ENCODE measurements around the gene PROZ.

The PROZ gene

DNA sequence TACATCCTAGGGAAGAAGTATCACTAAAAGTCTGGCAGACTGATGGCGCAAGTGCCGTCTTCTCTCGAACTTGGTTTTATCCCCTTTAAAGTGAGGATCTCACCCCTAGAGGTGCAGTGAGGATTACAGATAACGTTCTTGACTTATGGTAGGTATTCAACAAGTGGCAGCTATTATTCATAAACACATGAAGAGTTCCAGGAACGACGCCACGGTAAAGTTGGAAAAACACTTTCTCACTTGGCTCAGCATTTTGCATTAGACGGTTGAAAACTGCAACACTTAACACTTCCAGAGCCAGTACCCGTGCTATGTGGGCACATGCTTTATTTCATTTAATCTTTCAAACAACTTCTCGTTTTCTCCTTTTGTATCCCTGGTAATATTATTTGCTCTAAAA lies 8.7 kb downstream of the PROZ start:
- Histone ChIP-seq H3K4me3 (ENCODE audit: low read depth, low read length) (no peak overlapping the region), H3K4me1 (ENCODE audit: control insufficient read depth, insufficient read depth, low read length) (peaks cover 4% of the 10 kb centered on the region), H3K27me3 (ENCODE audit: control insufficient read depth, insufficient read depth, low read length) (no peaks in the 10 kb centered on the region), H3K9ac (ENCODE audit: low read depth, low read length) (no peak overlapping the region), H3K36me3 (ENCODE audit: control insufficient read depth, insufficient read depth, low read length) (peaks cover 17% of the 10 kb centered on the region), H3K9me3 (ENCODE audit: control insufficient read depth, insufficient read depth, low read length) (no peaks in the 10 kb centered on the region)

- H3K36me3 ChIP-seq (ENCODE audit: control insufficient read depth, insufficient read depth, low read length), result peaks cover 17% of the 10 kb centered on the region
These were observed 9.1 kb downstream of the PROZ start for GRCh38 chr13:113167575-113167974.

DNA sequence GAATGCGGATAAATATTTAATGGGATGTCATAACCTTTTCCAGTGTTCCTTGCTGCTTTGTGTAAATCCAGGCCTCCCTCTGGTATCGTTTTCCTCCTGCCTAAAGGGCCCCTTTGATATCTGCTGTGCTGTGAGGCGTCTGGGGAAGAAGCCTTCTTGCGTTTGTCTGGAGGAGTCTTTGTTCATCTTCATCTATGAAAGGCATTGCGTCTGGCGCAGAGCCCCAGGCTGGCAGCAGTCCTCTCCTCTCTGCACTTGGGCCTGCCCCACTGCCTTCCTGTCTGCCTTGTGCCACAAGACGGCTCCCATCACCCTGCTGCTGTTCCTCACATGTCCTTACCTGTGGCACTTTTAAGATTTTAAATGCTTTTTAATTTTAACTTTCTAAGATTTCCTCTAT lies 9.8 kb downstream of the PROZ start:
- Histone ChIP-seq H3K36me3 (ENCODE audit: control insufficient read depth, insufficient read depth, low read length) (peaks cover 17% of the 10 kb centered on the region), H3K4me1 (ENCODE audit: control insufficient read depth, insufficient read depth, low read length) (peaks cover 4% of the 10 kb centered on the region), H3K9me3 (ENCODE audit: control insufficient read depth, insufficient read depth, low read length) (no peaks in the 10 kb centered on the region), H3K27me3 (ENCODE audit: control insufficient read depth, insufficient read depth, low read length) (no peaks in the 10 kb centered on the region), H3K4me3 (ENCODE audit: low read depth, low read length) (no peak overlapping the region), H3K9ac (ENCODE audit: low read depth, low read length) (no peak overlapping the region)

More at GRCh38 chr13:113167575-113167974, 9.1 kb downstream of the PROZ start:
- no peak overlapping the region for H3K4me3 ChIP-seq (ENCODE audit: low read depth, low read length)
- no peaks in the 10 kb centered on the region for H3K9me3 ChIP-seq (ENCODE audit: control insufficient read depth, insufficient read depth, low read length)
- H3K27me3 ChIP-seq (ENCODE audit: control insufficient read depth, insufficient read depth, low read length), result no peaks in the 10 kb centered on the region
- H3K9ac ChIP-seq (ENCODE audit: low read depth, low read length), result no peak overlapping the region
- H3K4me1 ChIP-seq (ENCODE audit: control insufficient read depth, insufficient read depth, low read length), result peaks cover 4% of the 10 kb centered on the region

DNA sequence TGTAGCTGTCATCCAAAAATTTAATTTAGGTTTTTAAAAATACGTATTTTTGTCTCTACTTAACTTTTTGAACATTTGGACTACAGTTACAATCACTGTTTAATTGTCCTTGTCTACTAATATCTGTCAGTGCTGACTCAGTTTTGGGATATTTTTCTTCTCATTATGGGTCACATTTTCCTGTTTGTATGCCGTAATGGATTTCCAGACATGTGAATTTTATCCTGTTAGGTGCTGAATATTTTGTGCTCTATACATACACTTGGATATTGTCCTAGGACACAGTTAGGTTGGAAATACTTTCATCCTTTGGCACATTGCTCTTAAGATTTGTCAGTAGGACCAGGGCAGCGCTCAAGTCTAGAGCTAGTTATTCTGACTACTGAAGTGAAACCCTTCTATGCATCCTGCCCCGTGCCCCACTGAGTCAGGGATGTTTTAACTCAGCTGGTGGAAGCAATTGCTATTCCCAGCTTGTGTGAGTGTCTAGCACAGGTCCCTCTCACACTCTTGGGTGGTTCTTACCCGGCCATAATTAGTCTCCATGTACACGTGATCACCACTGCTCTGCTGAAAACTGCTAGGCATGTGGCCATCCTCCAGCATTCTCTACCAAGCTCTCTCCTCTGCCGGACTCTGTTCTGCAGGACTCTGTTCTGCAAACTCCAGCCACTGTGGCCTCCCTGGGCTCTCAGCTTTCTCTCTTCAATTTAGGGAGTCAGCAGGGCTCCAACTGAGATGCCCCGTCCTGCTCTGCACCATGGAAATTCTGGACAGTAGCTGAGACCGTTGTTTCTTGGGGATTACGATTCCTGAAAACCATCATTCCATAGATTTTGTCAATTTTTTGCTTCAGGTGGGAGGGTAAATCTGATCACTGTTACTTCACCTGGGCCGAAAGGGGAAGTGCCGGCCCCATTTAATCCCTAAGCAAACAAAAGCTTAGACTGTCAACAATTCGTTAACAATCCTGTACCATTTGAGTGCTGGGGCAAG lies 11.1 kb downstream of the PROZ start:
- Histone ChIP-seq H3K9me3 (ENCODE audit: control insufficient read depth, insufficient read depth, low read length) (no peaks in the 10 kb centered on the region), H3K9ac (ENCODE audit: low read depth, low read length) (no peak overlapping the region), H3K4me3 (ENCODE audit: low read depth, low read length) (no peak overlapping the region), H3K4me1 (ENCODE audit: control insufficient read depth, insufficient read depth, low read length) (peaks cover 4% of the 10 kb centered on the region), H3K36me3 (ENCODE audit: control insufficient read depth, insufficient read depth, low read length) (peaks cover 17% of the 10 kb centered on the region), H3K27me3 (ENCODE audit: control insufficient read depth, insufficient read depth, low read length) (no peaks in the 10 kb centered on the region)

DNA sequence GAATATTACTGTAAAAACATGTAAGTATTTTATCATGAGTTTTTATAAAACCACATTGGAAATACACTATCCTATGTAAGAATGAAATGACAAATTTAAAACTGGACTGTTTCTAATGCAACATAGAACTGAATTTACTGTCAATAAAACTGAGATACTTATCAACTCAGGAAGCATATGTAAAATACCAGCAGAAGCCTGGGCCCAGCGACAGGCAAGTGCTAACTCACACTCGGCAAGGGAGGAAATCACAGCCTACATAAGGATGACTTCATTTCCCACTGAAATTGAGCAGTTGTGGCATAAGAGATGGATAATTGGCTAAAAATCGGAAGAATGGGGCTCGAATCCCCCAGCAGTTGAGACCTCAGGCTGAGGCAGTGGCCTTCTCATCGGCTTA lies 12.1 kb downstream of the PROZ start:
- H3K36me3 ChIP-seq (ENCODE audit: control insufficient read depth, insufficient read depth, low read length), result peaks cover 21% of the 10 kb centered on the region

GRCh38 chr13:113171250-113172125 lies 13.0 kb downstream of the PROZ start:
- no peak overlapping the region for H3K4me3 ChIP-seq (ENCODE audit: low read depth, low read length)
- no peaks in the 10 kb centered on the region for H3K9me3 ChIP-seq (ENCODE audit: control insufficient read depth, insufficient read depth, low read length)
- peaks cover 4% of the 10 kb centered on the region for H3K4me1 ChIP-seq (ENCODE audit: control insufficient read depth, insufficient read depth, low read length)
- H3K9ac ChIP-seq (ENCODE audit: low read depth, low read length), result no peak overlapping the region
- no peaks in the 10 kb centered on the region for H3K27me3 ChIP-seq (ENCODE audit: control insufficient read depth, insufficient read depth, low read length)
- H3K36me3 ChIP-seq (ENCODE audit: control insufficient read depth, insufficient read depth, low read length), result peaks cover 29% of the 10 kb centered on the region

More for the DNA sequence above, 12.1 kb downstream of the PROZ start:
- Histone ChIP-seq H3K4me3 (ENCODE audit: low read depth, low read length) (no peak overlapping the region), H3K9ac (ENCODE audit: low read depth, low read length) (no peak overlapping the region), H3K27me3 (ENCODE audit: control insufficient read depth, insufficient read depth, low read length) (no peaks in the 10 kb centered on the region), H3K9me3 (ENCODE audit: control insufficient read depth, insufficient read depth, low read length) (no peaks in the 10 kb centered on the region), H3K4me1 (ENCODE audit: control insufficient read depth, insufficient read depth, low read length) (peaks cover 4% of the 10 kb centered on the region)

- Histone ChIP-seq H3K4me3 (ENCODE audit: low read depth, low read length) (no peak overlapping the region), H3K27me3 (ENCODE audit: control insufficient read depth, insufficient read depth, low read length) (no peaks in the 10 kb centered on the region), H3K9me3 (ENCODE audit: control insufficient read depth, insufficient read depth, low read length) (no peaks in the 10 kb centered on the region), H3K9ac (ENCODE audit: low read depth, low read length) (no peak overlapping the region), H3K36me3 (ENCODE audit: control insufficient read depth, insufficient read depth, low read length) (peaks cover 32% of the 10 kb centered on the region), H3K4me1 (ENCODE audit: control insufficient read depth, insufficient read depth, low read length) (peaks cover 4% of the 10 kb centered on the region)
These were observed 14.0 kb downstream of the PROZ start for GRCh38 chr13:113172419-113172926.

DNA sequence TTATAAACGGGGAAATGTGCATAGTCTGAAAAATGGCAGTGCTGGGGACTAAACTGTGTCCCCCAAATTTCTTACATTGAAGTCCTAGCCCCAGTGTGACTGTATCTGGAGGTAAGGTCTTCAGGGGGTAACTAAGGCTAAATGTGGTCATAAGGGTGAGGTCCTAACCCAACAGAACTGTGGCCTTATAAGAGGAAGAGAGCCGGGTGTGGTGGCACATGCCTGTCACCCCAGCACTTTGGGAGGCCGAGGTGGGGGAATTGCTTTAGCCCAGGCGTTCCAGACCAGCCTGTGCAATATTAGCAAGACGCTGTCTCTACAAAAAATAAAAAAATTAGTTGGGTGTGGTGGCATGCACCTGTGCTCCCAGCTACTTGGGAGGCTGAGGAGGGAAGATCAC lies 17.8 kb downstream of the PROZ start:
- Histone ChIP-seq H3K36me3 (ENCODE audit: control insufficient read depth, insufficient read depth, low read length) (peaks cover 45% of the 10 kb centered on the region), H3K27me3 (ENCODE audit: control insufficient read depth, insufficient read depth, low read length) (no peaks in the 10 kb centered on the region), H3K9ac (ENCODE audit: low read depth, low read length) (no peak overlapping the region), H3K4me1 (ENCODE audit: control insufficient read depth, insufficient read depth, low read length) (peaks cover 4% of the 10 kb centered on the region), H3K9me3 (ENCODE audit: control insufficient read depth, insufficient read depth, low read length) (no peaks in the 10 kb centered on the region), H3K4me3 (ENCODE audit: low read depth, low read length) (no peak overlapping the region)

- H3K36me3 ChIP-seq (ENCODE audit: control insufficient read depth, insufficient read depth, low read length), result peaks cover 41% of the 10 kb centered on the region
These were observed 18.4 kb downstream of the PROZ start for GRCh38 chr13:113176822-113177221.

GRCh38 chr13:113178070-113178895 lies 19.8 kb downstream of the PROZ start:
- H3K36me3 ChIP-seq (ENCODE audit: control insufficient read depth, insufficient read depth, low read length), result peaks cover 43% of the 10 kb centered on the region

More at GRCh38 chr13:113176822-113177221, 18.4 kb downstream of the PROZ start:
- Histone ChIP-seq H3K9me3 (ENCODE audit: control insufficient read depth, insufficient read depth, low read length) (no peaks in the 10 kb centered on the region), H3K27me3 (ENCODE audit: control insufficient read depth, insufficient read depth, low read length) (no peaks in the 10 kb centered on the region), H3K4me3 (ENCODE audit: low read depth, low read length) (no peak overlapping the region), H3K9ac (ENCODE audit: low read depth, low read length) (no peak overlapping the region), H3K4me1 (ENCODE audit: control insufficient read depth, insufficient read depth, low read length) (peaks cover 4% of the 10 kb centered on the region)

DNA sequence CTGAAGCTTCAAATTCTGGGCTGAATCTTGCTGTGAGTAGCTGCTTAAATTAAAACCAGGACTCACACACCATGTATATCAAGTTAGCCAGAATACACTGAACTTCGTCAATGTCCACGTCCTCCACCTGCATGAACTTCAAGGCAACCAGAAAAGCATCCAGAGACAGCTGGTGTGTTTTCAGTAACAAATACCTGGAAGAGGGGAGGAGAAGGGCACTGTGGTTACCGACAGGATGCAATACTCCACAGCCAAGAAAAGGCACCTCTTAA lies 20.4 kb downstream of the PROZ start:
- H3K4me3 ChIP-seq (ENCODE audit: low read depth, low read length), result no peak overlapping the region
- peaks cover 4% of the 10 kb centered on the region for H3K4me1 ChIP-seq (ENCODE audit: control insufficient read depth, insufficient read depth, low read length)
- H3K9ac ChIP-seq (ENCODE audit: low read depth, low read length), result no peak overlapping the region
- no peaks in the 10 kb centered on the region for H3K9me3 ChIP-seq (ENCODE audit: control insufficient read depth, insufficient read depth, low read length)
- H3K27me3 ChIP-seq (ENCODE audit: control insufficient read depth, insufficient read depth, low read length), result no peaks in the 10 kb centered on the region
- H3K36me3 ChIP-seq (ENCODE audit: control insufficient read depth, insufficient read depth, low read length), result peaks cover 47% of the 10 kb centered on the region

More at GRCh38 chr13:113178070-113178895, 19.8 kb downstream of the PROZ start:
- no peaks in the 10 kb centered on the region for H3K27me3 ChIP-seq (ENCODE audit: control insufficient read depth, insufficient read depth, low read length)
- H3K9me3 ChIP-seq (ENCODE audit: control insufficient read depth, insufficient read depth, low read length), result no peaks in the 10 kb centered on the region
- no peak overlapping the region for H3K4me3 ChIP-seq (ENCODE audit: low read depth, low read length)
- no peak overlapping the region for H3K9ac ChIP-seq (ENCODE audit: low read depth, low read length)
- H3K4me1 ChIP-seq (ENCODE audit: control insufficient read depth, insufficient read depth, low read length), result peaks cover 4% of the 10 kb centered on the region

Data from iPS-15b (cell line).